Stimulated activated CD4-positive, alpha-beta T cell treated with anti-CD3 and anti-CD28 coated beads, Interleukin-12 subunit alpha, Interleukin-12 subunit beta, amount 100 ng/mL, for 24 hours (primary cell): ENCODE data around the gene ICA1L.

ENCODE experiments used
- DNase-seq, 2 experiments: peaks; one replicate each; pipeline ENCODE4 v3.0.0-alpha.2; 2020; ENCODE audit warnings: low read depth in 2 of 2

ICA1L gene

GRCh38 chr2:202782940-202783558 is 88.5 kb downstream of the ICA1L start:
- no peak for DNase-seq

GRCh38 chr2:202780514-202781021 is 91.0 kb downstream of the ICA1L start:
- no peak for DNase-seq

GRCh38 chr2:202778217-202778616 is 93.3 kb downstream of the ICA1L start:
- no peak for DNase-seq

- DNase-seq: no peak
Observed at GRCh38 chr2:202774104-202774503, 97.5 kb downstream of the ICA1L start.

GRCh38 chr2:202773301-202773973 is 98.1 kb downstream of the ICA1L start:
- no peak for DNase-seq

GRCh38 chr2:202771741-202772460 is 99.7 kb downstream of the ICA1L start:
- no peak for DNase-seq

GRCh38 chr2:202771336-202771735 is 100.2 kb downstream of the ICA1L start:
- no peak for DNase-seq

GRCh38 chr2:202769201-202769600 is 102.4 kb downstream of the ICA1L start:
- no peak for DNase-seq

- DNase-seq: no peak
Observed at GRCh38 chr2:202768273-202768672, 103.3 kb downstream of the ICA1L start.

GRCh38 chr2:202765436-202765835 is 106.1 kb downstream of the ICA1L start:
- no peak for DNase-seq

GRCh38 chr2:202764991-202765390 is 106.6 kb downstream of the ICA1L start:
- DNase-seq: no peak

- DNase-seq: no peak
Observed at GRCh38 chr2:202763916-202764315, 107.7 kb downstream of the ICA1L start.

GRCh38 chr2:202762556-202762955 is 109.0 kb downstream of the ICA1L start:
- no peak for DNase-seq

GRCh38 chr2:202760848-202761247 is 110.7 kb downstream of the ICA1L start:
- DNase-seq: no peak

GRCh38 chr2:202758604-202759003 is 113.0 kb downstream of the ICA1L start:
- DNase-seq: no peak

- no peak for DNase-seq
Observed at GRCh38 chr2:202758128-202758527, 113.4 kb downstream of the ICA1L start.

- no peak for DNase-seq
Observed at GRCh38 chr2:202757339-202757738, 114.2 kb downstream of the ICA1L start.

- no peak for DNase-seq
Observed at GRCh38 chr2:202756598-202756997, 115.0 kb downstream of the ICA1L start.

GRCh38 chr2:202754936-202755335 is 116.6 kb downstream of the ICA1L start:
- DNase-seq: no peak

GRCh38 chr2:202752071-202752470 is 119.5 kb downstream of the ICA1L start:
- no peak for DNase-seq

- no peak for DNase-seq
Observed at GRCh38 chr2:202750763-202751427, 120.7 kb downstream of the ICA1L start.

- DNase-seq: no peak
Observed at GRCh38 chr2:202749477-202749876, 122.1 kb downstream of the ICA1L start.
